HG03520 (cell line): Measurements from ENCODE around the gene ADGRD1.

Experiments used
- ATAC-seq: cut with Tn5 transposase; IDR thresholded peaks from one replicate; pipeline ENCODE4 v1.9.1; 2021; ENCODE audit warnings: mild to moderate bottlenecking, moderate library complexity; ENCODE audit not compliant: unreplicated experiment

The ADGRD1 gene

GRCh38 chr12:131097202-131098177, 143.8 kb downstream of the ADGRD1 start:
- ATAC-seq: no peak

- no peak for ATAC-seq
These were observed 144.7 kb downstream of the ADGRD1 start for GRCh38 chr12:131098178-131098981.

GRCh38 chr12:131100031-131100674, 146.4 kb downstream of the ADGRD1 start:
- ATAC-seq: no peak

GRCh38 chr12:131101006-131101405, 147.3 kb downstream of the ADGRD1 start:
- no peak for ATAC-seq

GRCh38 chr12:131101703-131102492, 148.2 kb downstream of the ADGRD1 start:
- ATAC-seq: peak; percentile 74

- no peak for ATAC-seq
These were observed 148.8 kb downstream of the ADGRD1 start for GRCh38 chr12:131102493-131102931.

- no peak for ATAC-seq
These were observed 149.4 kb downstream of the ADGRD1 start for GRCh38 chr12:131102991-131103668.

- ATAC-seq: no peak
These were observed 150.2 kb downstream of the ADGRD1 start for GRCh38 chr12:131103669-131104462.

- peak; percentile 66 for ATAC-seq
These were observed 151.0 kb downstream of the ADGRD1 start for GRCh38 chr12:131104463-131105350.

- no peak for ATAC-seq
These were observed 151.6 kb downstream of the ADGRD1 start for GRCh38 chr12:131105351-131105735.

GRCh38 chr12:131105736-131106348, 152.1 kb downstream of the ADGRD1 start:
- ATAC-seq: no peak

GRCh38 chr12:131106349-131106941, 152.7 kb downstream of the ADGRD1 start:
- no peak for ATAC-seq

GRCh38 chr12:131108177-131108955, 154.7 kb downstream of the ADGRD1 start:
- no peak for ATAC-seq

GRCh38 chr12:131111446-131111845, 157.7 kb downstream of the ADGRD1 start:
- ATAC-seq: no peak

- no peak for ATAC-seq
These were observed 158.3 kb downstream of the ADGRD1 start for GRCh38 chr12:131112021-131112420.

GRCh38 chr12:131112700-131113290, 159.1 kb downstream of the ADGRD1 start:
- no peak for ATAC-seq
